GM18508 (cell line): Measurements from ENCODE around the gene CFHR5.
A peak's percentile ranks its signal among the peaks of the same experiment; 100 is the strongest.
"Not testable (repeated sequence)": the region's sequence is repeated elsewhere in the genome, so short reads cannot be mapped to it uniquely, and the experiment has no call there.

Experiments used
- ATAC-seq: cut with Tn5 transposase; IDR thresholded peaks from one replicate; pipeline ENCODE4 v1.9.1; 2021; ENCODE audit warnings: moderate number of reproducible peaks; ENCODE audit not compliant: insufficient read depth, unreplicated experiment

Gene CFHR5

DNA sequence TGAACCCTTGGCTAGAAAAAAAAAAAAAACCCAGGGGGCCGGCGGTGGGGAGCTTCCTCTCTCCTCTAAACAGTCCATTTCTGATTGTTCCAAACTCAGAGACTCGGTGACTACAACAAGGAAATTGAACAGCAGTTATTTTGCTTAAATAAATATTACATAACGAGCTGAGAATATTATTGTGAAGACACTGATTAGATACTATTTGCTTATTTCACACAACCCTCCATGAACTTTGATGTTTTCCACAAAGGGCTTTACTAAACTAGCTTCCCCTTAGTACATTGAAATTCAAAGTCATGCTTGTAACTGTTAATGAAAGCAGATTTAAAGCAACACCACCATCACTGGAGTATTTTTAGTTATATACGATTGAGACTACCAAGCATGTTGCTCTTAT is at the start of gene CFHR5:
Gene CFHR5 (plus strand): TSS at position 279 of the 400 bp plus-strand sequence. CDS start 109 bp downstream, at position 388.
- ATAC-seq, result no peak

DNA sequence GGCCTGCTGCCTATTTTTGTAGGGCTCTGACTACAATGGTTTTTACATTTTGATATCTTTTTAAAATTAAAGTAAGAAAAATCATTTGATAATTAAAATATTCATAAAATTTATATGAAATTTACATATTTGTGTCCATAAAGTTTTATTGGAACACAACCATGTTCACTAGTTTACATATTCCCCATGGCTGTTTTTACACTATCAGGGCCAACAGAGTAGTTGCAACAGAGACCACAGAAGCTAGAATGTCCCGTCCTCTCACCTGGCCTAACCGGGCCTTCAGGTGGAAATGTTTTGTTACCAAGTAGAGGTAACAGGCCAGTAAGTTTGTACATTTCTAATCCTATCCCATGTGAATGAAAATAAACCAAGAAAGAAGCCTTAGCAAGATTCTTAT is 44.5 kb upstream of the CFHR5 start:
- not testable (repeated sequence) for ATAC-seq

DNA sequence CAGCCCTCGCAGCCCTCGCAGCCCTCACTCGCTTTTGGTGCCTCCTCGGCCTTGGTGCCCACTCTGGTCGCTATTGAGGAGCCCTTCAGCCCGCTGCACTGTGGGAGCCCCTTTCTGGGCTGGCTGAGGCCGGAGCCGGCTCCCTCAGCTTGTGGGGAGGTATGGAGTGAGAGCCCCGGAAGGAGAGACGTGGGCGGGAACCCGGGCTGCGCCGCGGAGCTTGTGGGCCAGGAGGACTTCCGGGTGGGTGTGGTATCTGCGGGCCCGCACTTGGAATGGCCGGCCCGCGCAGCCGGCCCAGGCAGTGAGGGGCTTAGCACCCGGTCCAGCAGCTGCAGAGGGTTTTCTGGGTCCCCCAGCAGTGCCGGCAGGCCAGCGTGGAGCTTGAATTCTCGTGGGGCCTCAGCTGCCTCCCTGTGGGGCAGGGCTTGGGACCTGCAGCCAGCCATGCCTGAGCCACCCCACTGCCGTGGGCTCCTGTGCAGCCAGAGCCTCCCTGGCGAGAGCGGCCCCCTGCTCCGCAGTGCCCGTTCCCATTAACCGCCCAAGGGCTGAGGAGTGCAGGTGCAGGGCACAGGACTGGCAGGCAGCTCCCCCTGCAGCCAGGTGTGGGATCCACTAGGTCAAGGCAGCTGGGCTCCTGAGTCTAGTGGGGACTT is 43.7 kb upstream of the CFHR5 start:
- ATAC-seq, result no peak

DNA sequence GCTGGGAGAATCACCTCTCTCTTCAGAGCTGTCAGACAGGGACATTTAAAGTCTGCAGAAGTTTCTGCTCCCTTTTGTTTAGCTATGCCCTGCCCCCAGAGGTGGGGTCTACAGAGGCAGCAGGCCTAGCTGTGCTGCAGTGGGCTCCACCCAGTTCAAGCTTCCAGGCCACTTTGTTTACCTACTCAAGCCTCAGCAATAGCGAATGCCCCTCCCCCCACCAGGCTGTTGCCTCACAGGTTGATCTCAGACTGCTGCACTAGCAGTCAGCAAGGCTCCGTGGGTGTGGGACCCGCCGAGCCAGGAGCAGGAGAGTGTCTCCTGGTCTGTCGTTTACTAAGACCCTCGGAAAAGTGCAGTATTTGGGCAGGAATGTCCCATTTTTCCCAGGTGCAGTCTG is 35.9 kb upstream of the CFHR5 start:
- not testable (repeated sequence) for ATAC-seq

DNA sequence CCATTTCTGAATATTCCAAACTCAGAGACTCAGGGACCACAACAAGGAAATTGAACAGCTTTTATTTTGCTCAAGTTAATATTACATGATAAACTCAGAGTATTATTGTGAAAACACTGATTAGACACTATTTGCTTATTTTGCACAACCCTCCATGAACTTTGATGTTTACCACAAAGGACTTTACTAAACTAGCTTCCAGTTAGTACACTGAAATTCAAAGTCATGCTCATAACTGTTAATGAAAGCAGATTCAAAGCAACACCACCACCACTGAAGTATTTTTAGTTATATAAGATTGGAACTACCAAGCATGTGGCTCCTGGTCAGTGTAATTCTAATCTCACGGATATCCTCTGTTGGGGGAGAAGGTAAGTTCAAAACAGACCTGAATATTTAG is 33.8 kb upstream of the CFHR5 start, which contains the start of gene CFHR2:
Gene CFHR2 (plus strand): TSS at position 171 of the 400 bp plus-strand sequence. CDS start 143 bp downstream, at position 314.
- ATAC-seq, result not testable (repeated sequence)

DNA sequence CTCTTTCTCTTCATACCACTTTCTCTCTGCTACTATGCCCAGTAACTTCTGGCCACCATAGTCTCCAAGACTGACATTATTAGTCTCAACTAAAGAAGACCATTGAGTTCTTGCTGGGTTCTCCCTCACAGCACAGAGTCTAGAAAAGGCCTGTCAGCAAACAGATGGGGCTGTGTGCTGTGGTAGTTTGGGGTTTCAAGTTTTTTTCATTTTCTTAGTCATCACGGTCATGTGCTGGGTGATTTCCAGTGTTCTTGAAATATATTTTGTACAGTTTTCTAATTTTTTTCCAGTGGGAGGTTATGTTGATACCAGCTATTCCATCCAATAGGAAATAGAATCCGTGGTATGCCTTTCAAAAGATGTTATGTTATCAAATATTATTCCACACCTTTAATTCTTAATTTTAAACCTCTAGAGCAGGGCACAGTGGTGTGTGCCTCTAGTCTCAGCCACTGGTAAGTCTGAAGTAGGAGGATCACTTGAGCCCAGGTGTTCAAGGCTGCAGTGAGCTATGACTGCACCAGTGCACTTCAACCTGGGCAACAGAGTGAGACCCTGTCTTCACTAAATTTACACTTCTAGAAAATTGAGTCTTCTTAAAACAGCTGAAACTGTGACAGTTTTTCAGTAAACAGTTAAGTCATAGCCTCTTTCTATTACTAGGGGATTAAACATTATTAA is 25.5 kb upstream of the CFHR5 start:
- ATAC-seq, result peak; percentile 81

DNA sequence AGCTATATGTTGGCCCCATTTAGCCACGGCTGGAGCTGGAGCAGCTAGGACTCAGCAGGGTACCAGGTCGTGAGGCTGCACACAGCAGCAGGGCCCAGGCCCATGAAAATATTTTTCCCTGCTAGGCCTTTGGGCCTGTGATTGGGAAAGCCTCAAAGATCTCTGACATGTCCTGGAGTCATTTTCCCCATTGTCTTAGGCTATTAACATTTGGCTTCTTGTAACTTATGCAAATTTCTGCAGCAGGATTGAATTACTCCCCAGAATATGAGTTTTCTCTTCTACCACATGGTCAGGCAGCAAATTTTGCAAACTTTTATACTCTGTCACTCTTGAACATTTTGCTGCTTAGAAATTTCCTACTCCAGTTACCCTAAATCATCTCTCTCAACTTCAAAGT is 22.6 kb upstream of the CFHR5 start:
- ATAC-seq, result no peak

DNA sequence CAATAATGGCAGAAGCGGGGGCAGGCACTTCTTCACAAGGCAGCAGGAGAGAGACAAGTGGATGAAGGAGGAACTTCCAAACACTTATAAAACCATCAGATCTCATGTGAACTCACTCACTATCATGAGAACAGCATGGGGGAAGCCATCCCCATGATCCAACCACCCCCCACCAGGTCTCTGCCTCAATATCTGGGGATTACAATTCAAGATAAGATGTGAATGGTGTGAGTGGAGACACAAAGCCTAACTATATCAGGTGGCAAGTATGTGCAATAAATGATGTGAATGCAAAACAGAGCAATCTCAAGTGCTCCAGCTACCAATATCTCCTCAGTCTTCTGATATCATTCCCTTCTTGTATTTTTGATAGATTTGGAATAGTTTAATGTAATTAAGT is 21.4 kb upstream of the CFHR5 start:
- no peak for ATAC-seq

DNA sequence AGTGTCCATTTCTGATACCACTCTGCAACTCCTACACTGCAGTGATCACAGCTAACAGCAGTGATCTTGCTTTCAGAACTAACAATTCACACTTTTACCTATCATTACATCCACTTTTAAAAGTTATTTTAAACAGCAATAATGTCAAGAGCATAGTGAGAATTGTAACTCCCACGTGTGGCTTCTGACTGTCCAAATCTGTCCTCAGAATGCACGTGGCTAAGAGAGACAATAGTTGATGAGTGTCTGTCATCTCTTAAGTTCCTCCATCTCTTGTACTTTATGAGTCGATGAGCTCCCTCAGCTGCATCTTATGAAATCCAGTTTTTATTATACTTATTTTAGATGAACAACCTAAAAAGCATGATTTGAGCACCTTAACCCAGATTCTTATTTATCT is 16.5 kb upstream of the CFHR5 start:
- no peak for ATAC-seq

DNA sequence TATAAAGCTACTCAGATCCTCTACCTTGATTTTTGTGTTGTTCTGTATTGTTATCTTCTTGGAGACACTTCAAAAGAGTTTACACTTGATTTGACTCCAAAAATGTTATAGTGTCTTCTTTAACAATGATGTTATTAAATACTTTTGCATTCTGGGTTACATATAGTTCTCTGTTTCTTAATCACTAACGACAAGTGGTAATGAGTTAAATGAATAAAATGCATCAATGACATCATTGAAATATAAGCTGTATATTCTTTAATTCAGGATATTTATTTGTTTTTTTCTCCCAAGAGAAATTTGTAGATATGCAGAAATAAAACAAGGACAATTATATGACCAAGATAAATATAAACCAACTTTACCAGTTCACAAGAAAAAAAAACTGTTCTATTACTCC is 7.2 kb upstream of the CFHR5 start:
- ATAC-seq, result no peak

DNA sequence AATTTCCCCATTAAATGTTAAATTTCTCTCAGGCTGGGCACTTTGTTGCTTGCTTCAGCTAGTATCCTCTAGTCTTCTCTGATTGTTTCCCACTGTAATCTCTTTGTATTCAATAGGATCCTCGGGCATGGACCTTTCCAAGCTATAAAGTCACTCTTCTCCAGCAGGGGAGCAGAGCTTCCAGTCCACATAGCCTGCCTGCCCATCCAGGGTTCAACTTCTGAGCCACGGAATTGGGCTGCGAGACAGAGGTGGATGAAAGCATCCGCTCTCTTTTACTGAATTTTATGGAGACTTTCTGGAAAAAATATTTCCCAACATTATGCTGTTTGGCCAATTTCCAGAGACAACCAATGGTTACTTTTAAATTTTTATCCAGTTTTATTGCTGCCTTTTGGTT is 1.1 kb upstream of the CFHR5 start:
- no peak for ATAC-seq

DNA sequence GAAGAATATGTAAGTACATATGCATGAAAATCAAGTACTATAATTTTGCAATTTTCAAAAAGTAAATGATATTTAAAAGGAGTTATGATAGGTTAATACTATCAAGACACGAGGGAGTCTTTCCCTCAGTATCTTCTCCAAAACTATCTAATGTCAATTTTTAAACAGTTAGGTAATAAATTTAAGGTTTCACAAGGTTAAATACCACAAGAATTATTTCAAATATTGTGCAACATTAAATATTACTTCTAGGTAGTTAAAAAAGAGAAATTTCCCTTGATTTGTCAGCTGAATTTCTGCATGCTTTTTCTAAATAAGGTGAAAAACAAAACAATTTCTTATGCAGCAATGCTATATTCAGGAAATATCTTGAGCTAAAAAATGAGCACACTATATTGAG is 3.5 kb downstream of the CFHR5 start:
- ATAC-seq, result no peak

DNA sequence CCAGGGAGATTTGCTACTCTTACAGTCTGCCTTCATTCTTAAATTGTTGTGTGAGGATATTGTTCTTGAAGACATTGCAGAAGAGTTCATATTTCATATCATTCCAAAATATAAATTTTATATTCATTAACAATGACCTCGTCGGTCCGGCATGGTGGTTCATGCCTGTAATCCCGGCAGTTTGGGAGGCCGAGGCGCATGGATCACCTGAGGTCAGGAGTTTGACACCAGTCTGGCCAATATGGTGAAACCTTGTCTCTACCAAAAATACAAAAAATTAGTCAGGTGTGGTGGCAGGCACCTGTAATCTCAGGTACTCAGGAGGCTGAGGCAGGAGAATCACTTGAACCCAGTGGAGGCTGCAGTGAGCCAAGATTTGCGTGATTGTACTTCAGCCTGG is 4.9 kb downstream of the CFHR5 start:
- ATAC-seq, result not testable (repeated sequence)

DNA sequence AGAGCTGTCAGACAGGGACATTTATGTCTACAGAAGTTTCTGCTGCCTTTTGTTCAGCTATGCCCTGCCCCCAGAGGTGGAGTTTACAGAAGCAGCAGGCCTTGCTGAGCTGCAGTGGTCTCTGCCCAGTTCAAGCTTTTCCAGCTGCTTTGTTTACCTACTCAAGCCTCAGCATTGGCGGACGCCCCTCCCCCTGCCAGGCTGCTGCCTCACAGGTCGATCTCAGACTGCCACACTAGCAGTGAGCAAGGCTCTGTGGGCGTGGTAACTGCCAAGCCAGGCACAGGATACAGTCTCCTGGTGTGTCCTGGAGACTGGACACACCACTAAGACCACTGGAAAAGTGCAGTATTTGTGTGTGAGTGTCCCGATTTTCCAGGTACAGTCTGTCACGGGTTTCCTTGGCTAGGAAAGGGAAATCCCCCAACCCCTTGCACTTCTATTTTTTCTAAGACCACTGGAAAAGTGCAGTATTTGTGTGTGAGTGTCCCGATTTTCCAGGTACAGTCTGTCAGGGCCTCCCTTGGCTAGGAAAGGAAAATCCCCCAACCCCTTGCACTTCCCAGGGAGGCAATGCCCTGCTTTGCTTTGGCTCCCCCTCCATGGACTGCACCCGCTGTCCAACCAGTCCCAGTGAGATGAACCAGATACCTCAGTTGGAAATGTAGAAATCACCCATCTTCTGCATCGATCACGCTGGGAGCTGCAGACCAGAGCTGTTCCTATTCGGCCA is 14.7 kb downstream of the CFHR5 start:
- not testable (repeated sequence) for ATAC-seq

DNA sequence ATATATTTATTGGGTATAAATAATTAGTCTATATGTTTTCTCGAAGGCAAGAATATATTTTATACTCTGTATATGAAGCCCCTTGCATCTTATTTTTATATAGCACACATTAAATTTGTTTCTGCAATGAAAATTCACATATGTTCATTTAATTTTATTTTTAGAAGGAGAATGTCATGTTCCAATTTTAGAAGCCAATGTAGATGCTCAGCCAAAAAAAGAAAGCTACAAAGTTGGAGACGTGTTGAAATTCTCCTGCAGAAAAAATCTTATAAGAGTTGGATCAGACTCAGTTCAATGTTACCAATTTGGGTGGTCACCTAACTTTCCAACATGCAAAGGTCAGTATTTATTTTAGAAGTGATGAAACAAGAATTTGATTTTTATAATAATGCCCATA is 16.6 kb downstream of the CFHR5 start:
- no peak for ATAC-seq

DNA sequence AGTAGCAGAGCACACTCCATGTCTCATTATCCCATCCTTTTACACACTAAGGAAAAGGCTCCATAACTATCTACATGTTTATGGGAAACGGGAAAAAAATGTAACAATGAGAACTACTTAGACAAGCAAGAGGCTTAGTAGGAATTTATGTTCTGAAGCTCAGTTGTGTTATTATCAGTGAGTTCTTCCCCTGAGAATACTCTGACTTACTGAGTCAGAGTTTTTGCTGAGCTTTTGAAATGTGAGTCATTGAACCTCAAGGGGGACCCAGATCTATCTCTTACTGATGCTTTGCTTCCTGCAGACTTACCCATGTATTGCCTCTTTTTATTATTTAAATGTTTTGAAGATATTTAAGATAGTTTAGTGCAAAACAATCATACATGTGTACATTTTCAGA is 20.1 kb downstream of the CFHR5 start:
- no peak for ATAC-seq

DNA sequence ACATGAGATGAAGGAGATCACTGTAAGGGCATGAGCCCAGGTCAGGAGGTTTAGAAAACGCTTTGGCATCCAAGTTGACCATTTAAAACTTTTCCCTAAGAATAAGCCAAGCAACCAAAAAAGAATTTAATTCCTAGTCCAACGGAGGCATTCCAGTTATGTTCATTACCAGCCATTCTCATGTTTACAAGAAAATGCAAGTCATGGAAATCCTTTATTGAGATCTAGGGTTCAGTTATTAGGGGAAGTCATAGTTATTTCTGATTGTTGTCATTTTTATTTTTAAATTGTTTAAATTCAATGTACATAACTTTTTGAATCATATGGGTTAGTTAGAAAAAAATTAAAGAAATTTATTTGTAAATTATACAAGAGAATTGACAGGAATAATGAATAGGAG is 24.5 kb downstream of the CFHR5 start:
- no peak for ATAC-seq

DNA sequence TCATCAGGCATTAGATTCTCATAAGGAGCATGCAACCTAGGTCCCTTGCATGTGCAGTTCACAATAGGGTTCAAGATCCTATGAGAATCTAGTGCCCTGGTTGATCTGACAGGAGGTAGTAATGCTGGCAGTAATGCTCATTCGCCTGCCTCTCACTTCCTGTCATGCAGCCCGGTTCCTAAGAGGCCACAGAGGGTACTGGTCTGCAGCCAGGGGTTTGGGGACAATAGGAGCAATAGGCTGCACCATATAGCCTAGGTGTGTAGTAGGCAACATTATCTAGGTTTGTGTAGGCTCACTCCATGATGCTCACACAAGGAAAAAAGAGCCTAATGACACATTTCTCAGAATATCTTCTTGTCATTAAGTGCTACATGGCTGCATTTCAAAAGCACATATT is 25.8 kb downstream of the CFHR5 start:
- no peak for ATAC-seq

DNA sequence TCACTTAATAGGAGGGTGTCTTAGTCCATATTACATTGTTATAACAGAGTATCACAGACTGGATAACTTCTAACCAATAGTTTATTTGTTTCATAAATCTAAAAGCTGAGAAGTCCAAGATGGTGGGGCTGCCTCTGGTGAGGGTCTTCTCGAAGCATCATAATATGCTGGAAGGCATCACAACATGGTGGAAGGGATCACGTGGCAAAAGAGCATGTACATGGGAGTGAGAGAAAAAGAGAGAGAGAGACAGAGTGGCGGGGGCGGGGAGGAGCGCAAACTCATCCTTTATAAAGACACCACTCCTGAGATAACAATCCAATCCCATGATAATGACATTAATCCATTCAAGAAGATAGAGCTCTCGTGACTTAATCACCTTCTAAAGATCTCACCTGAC is 31.5 kb downstream of the CFHR5 start:
- ATAC-seq, result no peak

DNA sequence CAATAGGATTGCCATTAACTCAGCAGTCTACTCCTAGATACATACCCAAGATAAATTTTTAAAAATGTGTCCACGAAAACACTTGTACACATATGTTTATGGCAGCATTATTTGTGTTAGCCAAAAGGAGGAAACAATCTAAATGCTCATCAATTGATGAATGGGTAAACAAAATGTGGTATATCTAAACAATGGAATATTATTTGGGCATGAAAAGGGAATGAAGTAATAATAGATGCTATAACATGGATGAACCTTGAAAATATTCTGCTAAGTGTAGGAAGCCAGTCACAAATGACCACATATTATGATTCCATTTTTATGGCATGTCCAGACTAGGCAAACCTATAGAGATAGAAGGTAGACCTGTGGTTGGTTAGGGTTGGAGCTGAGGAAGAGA is 34.3 kb downstream of the CFHR5 start:
- ATAC-seq, result no peak

DNA sequence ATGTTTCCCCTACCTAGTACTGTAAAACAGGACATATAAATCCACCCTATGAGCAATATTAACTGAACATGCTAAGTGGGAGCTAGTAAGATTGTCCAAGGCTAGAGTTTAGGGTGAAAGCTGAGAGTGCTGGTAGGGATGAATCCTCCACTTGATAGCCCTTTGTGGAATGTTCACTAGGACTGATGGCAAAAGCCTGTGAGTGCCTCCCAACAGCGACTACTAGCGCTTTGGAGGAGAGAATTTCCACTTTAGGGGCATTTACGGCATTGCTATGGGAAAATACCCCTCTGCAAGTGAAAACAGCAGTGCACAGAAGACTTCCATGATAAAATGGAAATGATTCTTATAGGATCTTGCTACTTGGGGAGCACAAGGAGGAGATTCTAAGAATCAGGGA is 35.9 kb downstream of the CFHR5 start:
- no peak for ATAC-seq
